MCF 10A (cell line): ENCODE data around the gene FAT1. TPM values are rescaled to one million over a fixed set of nuclear protein-coding genes. Genes with fewer than 3 reads are reported as not detected.

Source experiments
- BruUV-seq: library from RNA; stranded (reverse); fragments of 400-500 nt; replicated peaks from 2 replicates; lab custom pipeline; 2021; lab: Mats Ljungman, UMichigan
- CTCF ChIA-PET: fragments of 300-600 bp; sonication (Branson Sonifier 250); formaldehyde crosslinking; extraction: SDS; loops from one replicate; lab custom pipeline; 2021; ENCODE audit warnings: antibody characterized with exemption, inconsistent platforms; lab: Yijun Ruan, JAX
- POLR2A ChIA-PET: fragments of 300-600, 350-650 bp; sonication (Branson Sonifier 250); formaldehyde crosslinking; extraction: SDS; loops from one replicate; lab custom pipeline; 2020; ENCODE audit warnings: antibody characterized with exemption, inconsistent platforms; lab: Yijun Ruan, JAX
- DNase-seq: peaks from one replicate; pipeline ENCODE4 v3.0.0-alpha.2; 2018; ENCODE audit not compliant: unreplicated experiment
- H3K27ac Mint-ChIP-seq: one replicate; pipeline ENCODE4 v1.8.0; 2022; ENCODE audit warnings: mild to moderate bottlenecking, low read depth, mixed read lengths; ENCODE audit not compliant: unreplicated experiment
- H3K27me3 Mint-ChIP-seq: one replicate; pipeline ENCODE4 v1.8.0; 2022; ENCODE audit warnings: mixed read lengths; ENCODE audit not compliant: insufficient read depth, unreplicated experiment
- H3K36me3 Mint-ChIP-seq: one replicate; pipeline ENCODE4 v1.8.0; 2022; ENCODE audit warnings: mild to moderate bottlenecking, moderate library complexity, mixed read lengths; ENCODE audit not compliant: insufficient read depth, unreplicated experiment
- H3K4me1 Mint-ChIP-seq: one replicate; pipeline ENCODE4 v1.8.0; 2022; ENCODE audit warnings: mixed read lengths; ENCODE audit not compliant: insufficient read depth, unreplicated experiment
- H3K4me3 Mint-ChIP-seq: one replicate; pipeline ENCODE4 v1.8.0; 2022; ENCODE audit warnings: mild to moderate bottlenecking, moderate library complexity, mixed read lengths; ENCODE audit not compliant: unreplicated experiment
- H3K9me3 Mint-ChIP-seq: one replicate; pipeline ENCODE4 v1.8.0; 2022; ENCODE audit warnings: mixed read lengths; ENCODE audit not compliant: unreplicated experiment
- intact Hi-C: fragments of 100-400 bp; cut with micrococcal nuclease; formaldehyde crosslinking; loops from 2 replicates; pipeline ENCODE4 v1.14.1; 2022
- total RNA-seq: library from RNA; stranded (reverse); gene quantifications from 2 replicates; pipeline ENCODE4 v1.2.3, GENCODE V29; 2022
- TF ChIP-seq, protein P1 (sequence below): fragments of 200-600 bp; IDR thresholded peaks from one replicate; pipeline ENCODE4 v1.8.0; 2022; ENCODE audit warnings: antibody characterized with exemption, mild to moderate bottlenecking; ENCODE audit not compliant: unreplicated experiment

FAT1 gene
- total RNA-seq, 1 experiment from 2014 or later = 165 TPM

DNA sequence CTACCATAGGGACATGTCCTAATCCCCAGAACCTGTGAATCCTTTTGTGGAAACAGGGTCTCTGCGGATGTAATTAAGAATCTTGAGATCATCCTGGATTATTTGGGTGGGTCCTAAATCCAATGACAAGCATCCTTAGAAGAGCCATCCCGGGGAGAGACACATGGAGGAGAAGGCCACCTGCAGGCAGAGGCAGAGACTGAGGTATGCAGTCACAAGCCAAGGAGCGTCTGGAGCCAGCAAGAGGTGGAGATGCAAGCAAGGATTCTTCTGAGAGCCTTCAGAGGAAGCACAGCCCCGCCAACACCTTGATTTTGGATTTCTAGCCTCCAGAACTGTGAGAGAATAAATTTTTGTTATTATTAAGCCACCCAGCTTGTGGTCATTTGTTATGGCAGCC lies 13.8 kb upstream of the FAT1 start:
- Mint-ChIP-seq H3K27me3 (no peaks in the 10 kb centered on the region), H3K27ac (peak overlapping the region; percentile 83), H3K4me3 (no peak overlapping the region), H3K9me3 (peaks cover 4% of the 10 kb centered on the region), H3K4me1 (peaks cover 17% of the 10 kb centered on the region), H3K36me3 (peaks cover 2% of the 10 kb centered on the region)
- POLR2A ChIA-PET = interaction anchor here (2.0 kb wide), 1 partner anchor 10 kb away, joined by 15 read pairs; no protein-coding TSS in a partner anchor
- TF ChIP-seq, protein P1, sequence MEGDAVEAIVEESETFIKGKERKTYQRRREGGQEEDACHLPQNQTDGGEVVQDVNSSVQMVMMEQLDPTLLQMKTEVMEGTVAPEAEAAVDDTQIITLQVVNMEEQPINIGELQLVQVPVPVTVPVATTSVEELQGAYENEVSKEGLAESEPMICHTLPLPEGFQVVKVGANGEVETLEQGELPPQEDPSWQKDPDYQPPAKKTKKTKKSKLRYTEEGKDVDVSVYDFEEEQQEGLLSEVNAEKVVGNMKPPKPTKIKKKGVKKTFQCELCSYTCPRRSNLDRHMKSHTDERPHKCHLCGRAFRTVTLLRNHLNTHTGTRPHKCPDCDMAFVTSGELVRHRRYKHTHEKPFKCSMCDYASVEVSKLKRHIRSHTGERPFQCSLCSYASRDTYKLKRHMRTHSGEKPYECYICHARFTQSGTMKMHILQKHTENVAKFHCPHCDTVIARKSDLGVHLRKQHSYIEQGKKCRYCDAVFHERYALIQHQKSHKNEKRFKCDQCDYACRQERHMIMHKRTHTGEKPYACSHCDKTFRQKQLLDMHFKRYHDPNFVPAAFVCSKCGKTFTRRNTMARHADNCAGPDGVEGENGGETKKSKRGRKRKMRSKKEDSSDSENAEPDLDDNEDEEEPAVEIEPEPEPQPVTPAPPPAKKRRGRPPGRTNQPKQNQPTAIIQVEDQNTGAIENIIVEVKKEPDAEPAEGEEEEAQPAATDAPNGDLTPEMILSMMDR = no peak
- no peak for DNase-seq
- CTCF ChIA-PET = interaction anchor here (0.6 kb wide), 1 partner anchor 78 kb away, joined by 3 read pairs; no protein-coding TSS in a partner anchor
- intact Hi-C loops = loop anchor here (2.0 kb wide), 1 partner anchor 27 kb away; no protein-coding TSS in a partner anchor
- BruUV-seq = no TSS peak

DNA sequence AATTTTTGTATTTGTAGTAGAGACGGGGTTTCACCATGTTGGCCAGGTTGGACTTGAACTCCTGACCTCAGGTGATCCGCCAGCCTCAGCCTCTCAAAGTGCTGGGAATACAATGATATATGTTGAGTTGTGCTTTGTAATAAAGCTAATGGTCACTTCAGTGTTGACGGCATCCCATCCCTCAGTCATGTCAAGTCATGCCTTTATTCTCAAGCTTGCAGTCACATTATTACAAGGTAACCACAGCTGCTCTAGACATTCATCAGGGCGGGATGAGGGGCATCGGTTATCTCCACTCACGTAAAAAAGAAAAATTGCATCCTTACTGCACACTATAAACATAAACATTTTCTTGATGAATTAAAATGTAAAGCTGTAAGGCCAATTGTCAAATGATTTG lies 12.8 kb upstream of the FAT1 start:
- H3K9me3 Mint-ChIP-seq = peaks cover 7% of the 10 kb centered on the region
- no TSS peak for BruUV-seq
- TF ChIP-seq, protein P1 = no peak
- ChIA-PET POLR2A (interaction anchor here (0.6 to 3.2 kb wide), 8 partner anchors 9 to 851 kb away, joined by 3 to 17 read pairs (median 4); no protein-coding TSS in a partner anchor), CTCF (no interaction called here)
- no peaks in the 10 kb centered on the region for H3K27me3 Mint-ChIP-seq
- H3K4me3 Mint-ChIP-seq = no peak overlapping the region
- peaks cover 6% of the 10 kb centered on the region for H3K36me3 Mint-ChIP-seq
- peaks cover 20% of the 10 kb centered on the region for H3K4me1 Mint-ChIP-seq
- peak overlapping the region; percentile 83 for H3K27ac Mint-ChIP-seq
- no peak for DNase-seq
- intact Hi-C loops = loop anchor here (2.0 kb wide), 1 partner anchor 28 kb away; no protein-coding TSS in a partner anchor

DNA sequence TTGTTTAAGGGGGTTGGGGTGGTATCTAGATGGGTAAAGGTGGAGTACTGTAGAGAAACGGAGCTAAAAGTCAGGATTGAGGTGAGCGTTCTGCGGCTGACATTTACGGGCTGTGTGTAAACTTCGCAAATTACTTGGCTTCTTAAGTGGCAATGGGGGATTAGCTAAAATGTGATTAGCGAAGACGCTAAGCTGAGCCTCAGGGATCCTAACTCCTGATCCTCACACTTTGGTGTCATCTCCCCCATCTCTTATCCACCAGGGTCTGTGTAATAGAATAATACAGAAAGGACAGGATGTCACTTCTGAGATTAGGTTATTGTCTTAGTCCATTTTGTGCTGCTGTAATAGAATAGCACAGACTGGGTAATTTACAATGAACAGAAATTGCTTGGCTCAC lies 10.6 kb upstream of the FAT1 start:
- H3K9me3 Mint-ChIP-seq = peaks cover 7% of the 10 kb centered on the region
- CTCF ChIA-PET = interaction anchor here (0.6 to 1.6 kb wide), 6 partner anchors 8 to 453 kb away, joined by 3 to 4 read pairs (median 3); partner anchors contain the start of gene FAT1
- H3K27me3 Mint-ChIP-seq = no peaks in the 10 kb centered on the region
- H3K4me1 Mint-ChIP-seq = peaks cover 29% of the 10 kb centered on the region
- BruUV-seq = no TSS peak
- TF ChIP-seq, protein P1 = no peak
- POLR2A ChIA-PET = interaction anchor here (1.0 to 3.2 kb wide), 3 partner anchors 10 to 110 kb away, joined by 3 to 17 read pairs (median 4); partner anchors contain the start of gene FAT1
- no peak for DNase-seq
- H3K4me3 Mint-ChIP-seq = no peak overlapping the region
- intact Hi-C loops = no loop called here
- peaks cover 6% of the 10 kb centered on the region for H3K36me3 Mint-ChIP-seq
- peak overlapping the region; percentile 10 for H3K27ac Mint-ChIP-seq

DNA sequence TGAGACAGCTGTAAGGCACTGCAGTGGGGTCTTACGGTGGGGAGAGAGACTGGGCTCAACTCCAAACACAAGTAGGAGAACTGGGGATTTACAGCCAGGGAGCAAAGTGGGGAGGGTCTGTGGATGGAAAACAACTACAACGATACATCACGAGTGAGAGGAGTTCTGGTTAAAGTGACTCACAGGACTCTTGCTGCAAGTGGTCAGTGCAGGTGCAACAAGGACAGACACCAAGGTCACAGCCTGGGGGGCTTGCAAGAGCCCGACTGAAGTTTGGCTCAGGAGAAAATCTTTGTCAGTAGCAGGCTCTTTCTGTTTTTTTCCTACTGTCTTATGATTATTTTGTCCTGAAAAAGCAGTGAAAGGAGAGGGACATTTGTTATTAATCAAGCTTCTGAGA lies 10.1 kb upstream of the FAT1 start:
- intact Hi-C loops = no loop called here
- ChIA-PET CTCF (interaction anchor here (0.7 to 1.6 kb wide), 4 partner anchors 7 to 454 kb away, joined by 3 to 4 read pairs (median 3); partner anchors contain the start of gene FAT1), POLR2A (interaction anchor here (1.0 to 3.2 kb wide), 3 partner anchors 10 to 111 kb away, joined by 3 to 17 read pairs (median 4); partner anchors contain the start of gene FAT1)
- BruUV-seq = no TSS peak
- H3K4me3 Mint-ChIP-seq = no peak overlapping the region
- TF ChIP-seq, protein P1 = no peak
- H3K4me1 Mint-ChIP-seq = peaks cover 34% of the 10 kb centered on the region
- peak overlapping the region; percentile 10 for H3K27ac Mint-ChIP-seq
- DNase-seq = no peak
- peaks cover 7% of the 10 kb centered on the region for H3K9me3 Mint-ChIP-seq
- peaks cover 6% of the 10 kb centered on the region for H3K36me3 Mint-ChIP-seq
- H3K27me3 Mint-ChIP-seq = no peaks in the 10 kb centered on the region
